SK-N-SH (cell line): ENCODE measurements around the gene BEND5.
A peak's percentile ranks its signal among the peaks of the same experiment; 100 is the strongest.

Experiments
- EP300 ChIP-seq, 2 experiments: IDR thresholded peaks; 2 replicates each; pipeline versions ENCODE4 v1.4.0 to v1.6.1; 2012; ENCODE audit warnings: borderline replicate concordance in 1 of 2, low read depth in 1 of 2, low read length in 1 of 2
- GATA2 ChIP-seq: sonication (generic); formaldehyde crosslinking; IDR thresholded peaks from 2 replicates; pipeline ENCODE4 v1.5.0; 2020; ENCODE audit warnings: mild to moderate bottlenecking, missing genetic modification reagents
- JUND ChIP-seq: IDR thresholded peaks from 2 replicates; pipeline ENCODE4 v1.4.0; 2012
- MAX ChIP-seq: IDR thresholded peaks from 2 replicates; pipeline ENCODE4 v1.4.0; 2012; ENCODE audit warnings: low read depth
- MXI1 ChIP-seq: IDR thresholded peaks from 2 replicates; pipeline ENCODE4 v1.6.1; 2012; ENCODE audit warnings: mild to moderate bottlenecking, low read depth, low read length, improper control_type of control experiment
- POLR2AphosphoS5 ChIP-seq: IDR thresholded peaks from 2 replicates; pipeline ENCODE4 v1.6.1; 2012; ENCODE audit warnings: low read depth, low read length
- RCOR1 ChIP-seq: fragments of 150-350 bp; IDR thresholded peaks from 2 replicates; pipeline ENCODE4 v1.6.1; 2017; ENCODE audit warnings: antibody characterized with exemption, low read length
- RXRA ChIP-seq: IDR thresholded peaks from 2 replicates; pipeline ENCODE4 v1.4.0; 2012; ENCODE audit warnings: low read depth, mild to moderate bottlenecking, borderline replicate concordance
- SMC3 ChIP-seq: IDR thresholded peaks from 2 replicates; pipeline ENCODE4 v1.6.1; 2012; ENCODE audit warnings: low read depth, low read length, improper control_type of control experiment
- TAF1 ChIP-seq: IDR thresholded peaks from 2 replicates; pipeline ENCODE4 v1.6.1; 2012; ENCODE audit warnings: low read depth, mild to moderate bottlenecking, low read length, moderate library complexity, borderline replicate concordance
- TCF12 ChIP-seq: IDR thresholded peaks from 2 replicates; pipeline ENCODE4 v1.4.0; 2012
- USF2 ChIP-seq: fragments of 150-350 bp; IDR thresholded peaks from 2 replicates; pipeline ENCODE4 v1.6.1; 2017; ENCODE audit warnings: antibody characterized with exemption, low read length, low read depth, borderline replicate concordance
- YY1 ChIP-seq: IDR thresholded peaks from 2 replicates; pipeline ENCODE4 v1.4.0; 2012; ENCODE audit warnings: low read depth, mild to moderate bottlenecking
- TF ChIP-seq, protein P1 (sequence below): fragments of 200-600 bp; sonication (generic); IDR thresholded peaks from 2 replicates; pipeline ENCODE4 v1.6.1; 2017; ENCODE audit warnings: antibody characterized with exemption, mild to moderate bottlenecking, moderate library complexity

DNA sequence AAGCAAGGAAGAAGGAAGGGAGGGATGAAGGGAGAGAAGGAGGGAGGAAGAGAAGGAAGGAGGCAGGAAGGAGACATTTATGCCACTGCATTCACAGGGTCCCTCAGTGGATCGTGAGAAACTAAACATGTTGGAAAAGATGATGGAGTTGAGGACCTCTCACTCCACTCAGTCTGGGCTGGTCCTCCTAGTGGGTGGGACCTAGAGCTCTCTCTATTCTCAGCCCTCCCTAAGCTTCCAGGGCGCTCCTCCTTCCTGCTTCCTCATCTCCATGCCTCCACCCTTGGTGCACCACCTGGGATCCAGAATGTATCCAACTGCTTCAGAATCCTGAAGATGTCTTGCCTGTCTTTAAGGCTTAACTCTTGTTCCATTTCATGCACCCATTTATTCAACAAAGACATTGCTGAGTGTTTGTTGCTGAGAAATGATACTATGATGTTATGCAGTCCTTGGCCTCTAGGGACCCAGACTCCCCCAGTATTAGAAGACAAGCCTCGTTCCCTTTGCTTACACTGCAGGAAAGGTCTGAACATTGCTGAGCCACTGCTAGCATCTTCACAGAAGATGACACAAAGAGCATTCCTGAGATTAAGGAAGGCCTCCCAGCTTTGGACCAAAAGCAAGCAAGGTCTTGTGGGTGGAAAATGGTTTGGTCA is 88.5 kb downstream of the BEND5 start:
- TF ChIP-seq, protein P1, sequence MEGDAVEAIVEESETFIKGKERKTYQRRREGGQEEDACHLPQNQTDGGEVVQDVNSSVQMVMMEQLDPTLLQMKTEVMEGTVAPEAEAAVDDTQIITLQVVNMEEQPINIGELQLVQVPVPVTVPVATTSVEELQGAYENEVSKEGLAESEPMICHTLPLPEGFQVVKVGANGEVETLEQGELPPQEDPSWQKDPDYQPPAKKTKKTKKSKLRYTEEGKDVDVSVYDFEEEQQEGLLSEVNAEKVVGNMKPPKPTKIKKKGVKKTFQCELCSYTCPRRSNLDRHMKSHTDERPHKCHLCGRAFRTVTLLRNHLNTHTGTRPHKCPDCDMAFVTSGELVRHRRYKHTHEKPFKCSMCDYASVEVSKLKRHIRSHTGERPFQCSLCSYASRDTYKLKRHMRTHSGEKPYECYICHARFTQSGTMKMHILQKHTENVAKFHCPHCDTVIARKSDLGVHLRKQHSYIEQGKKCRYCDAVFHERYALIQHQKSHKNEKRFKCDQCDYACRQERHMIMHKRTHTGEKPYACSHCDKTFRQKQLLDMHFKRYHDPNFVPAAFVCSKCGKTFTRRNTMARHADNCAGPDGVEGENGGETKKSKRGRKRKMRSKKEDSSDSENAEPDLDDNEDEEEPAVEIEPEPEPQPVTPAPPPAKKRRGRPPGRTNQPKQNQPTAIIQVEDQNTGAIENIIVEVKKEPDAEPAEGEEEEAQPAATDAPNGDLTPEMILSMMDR, result peak; percentile 53
- TF ChIP-seq POLR2AphosphoS5 (no peak), YY1 (no peak), MXI1 (no peak), TAF1 (no peak), RXRA (no peak), MAX (no peak), EP300 (IDR thresholded peaks at IDR 0.05; ENCODE audit: borderline replicate concordance in 1 of 2, low read depth in 1 of 2, low read length in 1 of 2) (no peak), RCOR1 (no peak), JUND (no peak), USF2 (no peak), GATA2 (CRISPR knock-in tag) (no peak), TCF12 (no peak), SMC3 (no peak)
